ENCODE measurements around the gene MCUB.

DNA sequence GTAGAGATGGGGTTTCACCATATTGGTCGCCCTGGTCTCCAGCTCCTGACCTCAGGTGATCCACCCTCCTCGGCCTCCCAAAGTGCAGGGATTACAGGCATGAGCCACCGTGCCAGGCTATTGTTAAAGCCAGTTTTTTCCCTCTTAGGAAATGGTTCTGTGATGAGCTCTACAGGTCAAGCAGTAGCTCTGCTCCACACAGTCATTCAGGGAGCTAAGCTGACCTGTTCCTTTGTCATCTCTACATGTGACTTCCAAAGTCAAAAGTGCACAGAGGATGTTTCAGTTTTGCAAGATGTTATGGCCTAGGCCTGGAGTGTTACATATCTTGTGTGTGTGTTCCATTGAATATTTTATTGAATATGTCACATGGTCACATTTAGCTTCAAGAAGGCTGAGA lies 11.4 kb downstream of the MCUB start:
- TF ChIP-seq EZH2 (IDR thresholded peaks at IDR 0.05) (no peak), POLR2AphosphoS5 (IDR thresholded peaks at IDR 0.05; ENCODE audit: borderline replicate concordance, low read depth, low read length) (no peak), FOXP2 (optimal IDR thresholded peaks at IDR 0.05; ENCODE audit: control extremely low read depth, extremely low read length, insufficient read depth) (no peak)
